NCI-H146 (cell line): Measurements from ENCODE around the gene CD96.

Experiments used
- DNase-seq: peaks from one replicate; lab custom pipeline; 2025; lab: John Stamatoyannopoulos, UW

Gene CD96

GRCh38 chr3:111566844-111567243 is 24.8 kb downstream of the CD96 start:
- DNase-seq: no peak

DNA sequence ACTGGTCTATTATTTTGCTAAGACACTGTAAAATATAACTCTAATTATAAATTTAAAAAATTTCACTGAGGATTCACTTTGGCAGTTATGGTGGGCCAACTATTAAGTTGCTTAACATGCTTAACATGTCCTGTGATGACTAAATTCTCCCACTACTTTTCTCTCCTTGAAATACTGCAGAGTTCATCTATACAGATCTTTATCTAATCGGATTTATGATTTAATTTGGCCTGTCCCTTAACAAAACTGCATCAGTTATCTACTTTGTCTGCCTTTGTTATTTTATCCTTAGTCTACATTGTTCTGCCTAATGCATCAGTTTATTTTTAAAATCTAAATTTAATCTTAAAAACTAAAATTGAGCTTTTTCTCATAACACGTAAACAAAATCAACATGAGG is 26.4 kb downstream of the CD96 start:
- no peak for DNase-seq

DNA sequence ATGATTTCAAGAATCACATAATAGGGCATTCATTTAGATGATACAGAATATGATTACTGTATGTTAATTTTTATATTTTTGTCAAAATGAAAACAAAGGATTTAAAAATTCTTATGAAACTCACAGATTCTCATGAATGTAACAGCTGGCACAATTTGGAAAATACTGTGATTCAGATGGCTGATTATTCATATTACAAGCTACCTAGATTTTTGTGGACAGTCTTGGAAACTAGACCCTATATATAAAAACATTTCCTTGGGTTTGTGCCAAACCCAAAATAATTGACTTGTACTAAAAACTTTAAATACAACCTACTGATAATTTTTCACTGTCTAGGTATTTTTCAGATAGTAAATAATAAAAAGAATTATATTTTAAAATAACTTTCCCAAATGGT is 26.9 kb downstream of the CD96 start:
- no peak for DNase-seq

GRCh38 chr3:111570404-111571030 is 28.5 kb downstream of the CD96 start:
- no peak for DNase-seq

DNA sequence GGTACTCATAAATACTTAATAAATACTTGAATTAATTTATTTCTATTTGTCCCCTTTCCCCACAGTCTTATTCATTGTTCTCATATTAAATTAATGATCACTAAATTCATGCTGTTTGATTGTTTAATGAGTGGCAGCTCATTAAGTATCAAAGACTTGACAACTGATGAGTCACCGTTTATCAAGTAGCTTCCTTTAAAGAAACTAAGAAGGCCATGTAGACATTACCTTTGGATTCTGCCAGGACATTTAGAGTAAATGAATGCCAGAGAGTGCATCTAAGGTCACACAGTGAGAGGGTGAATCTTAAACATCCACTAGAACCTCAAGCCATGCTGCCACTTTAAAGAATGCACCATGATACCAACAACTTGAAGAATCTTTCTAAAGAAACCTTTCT is 29.3 kb downstream of the CD96 start:
- DNase-seq: no peak

DNA sequence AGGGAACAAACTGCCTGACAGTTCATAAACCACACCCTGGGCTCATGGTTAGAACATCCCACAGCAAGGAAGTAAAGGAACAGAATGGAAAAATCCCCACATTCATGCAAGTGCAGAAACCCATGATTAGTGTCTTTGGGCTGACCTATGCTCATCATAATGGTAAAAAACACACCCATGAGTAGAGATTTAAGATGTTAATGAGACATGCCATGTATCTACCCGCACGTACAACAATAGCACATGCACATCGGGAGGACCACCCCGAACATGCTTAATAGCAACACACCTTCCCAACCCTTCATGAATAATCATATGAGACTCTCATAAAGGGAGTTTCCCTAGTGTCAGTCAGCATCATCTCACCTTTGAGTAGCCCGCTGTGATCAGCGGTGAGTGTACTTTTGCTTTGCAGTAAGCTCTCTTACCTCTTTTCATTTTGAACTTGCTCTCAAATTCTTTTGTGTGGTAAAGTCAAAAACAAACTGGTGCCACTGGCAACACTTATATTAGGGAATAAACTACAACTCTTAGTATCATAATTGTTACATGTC is 30.0 kb downstream of the CD96 start:
- no peak for DNase-seq

DNA sequence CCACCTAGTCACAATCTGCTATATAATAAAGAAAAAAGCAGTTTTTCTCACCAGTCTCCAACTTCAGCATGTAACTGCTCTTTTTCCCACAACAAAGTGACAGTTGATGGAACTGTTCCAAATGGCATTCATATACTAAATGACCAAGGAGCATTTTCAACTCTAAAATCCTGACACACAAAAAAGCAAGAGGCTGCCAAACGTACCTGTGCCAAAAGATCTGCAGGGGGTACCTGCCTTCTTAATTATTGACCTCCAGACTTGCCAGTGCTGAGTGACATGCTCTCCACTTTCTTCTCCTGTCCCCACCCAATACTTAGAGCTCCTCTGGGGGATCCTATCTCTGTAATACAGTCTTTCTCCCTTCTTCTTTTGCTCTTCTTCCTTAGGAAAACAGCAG is 35.1 kb downstream of the CD96 start:
- no peak for DNase-seq

GRCh38 chr3:111577798-111578685 is 36.0 kb downstream of the CD96 start:
- peak; percentile 52 for DNase-seq

DNA sequence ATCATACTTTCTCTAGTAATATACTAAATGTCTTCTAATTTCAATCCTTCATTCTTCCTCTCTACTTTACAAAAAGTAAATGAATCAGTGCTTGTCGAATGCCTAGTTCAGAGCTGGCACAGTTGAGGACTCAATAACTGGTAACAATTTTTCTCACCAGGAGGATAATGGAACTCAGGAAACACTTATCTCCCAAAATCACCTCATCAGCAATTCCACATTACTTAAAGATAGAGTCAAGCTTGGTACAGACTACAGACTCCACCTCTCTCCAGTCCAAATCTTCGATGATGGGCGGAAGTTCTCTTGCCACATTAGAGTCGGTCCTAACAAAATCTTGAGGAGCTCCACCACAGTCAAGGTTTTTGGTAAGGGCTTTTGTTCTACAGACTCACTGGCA is 36.9 kb downstream of the CD96 start:
- DNase-seq: no peak

DNA sequence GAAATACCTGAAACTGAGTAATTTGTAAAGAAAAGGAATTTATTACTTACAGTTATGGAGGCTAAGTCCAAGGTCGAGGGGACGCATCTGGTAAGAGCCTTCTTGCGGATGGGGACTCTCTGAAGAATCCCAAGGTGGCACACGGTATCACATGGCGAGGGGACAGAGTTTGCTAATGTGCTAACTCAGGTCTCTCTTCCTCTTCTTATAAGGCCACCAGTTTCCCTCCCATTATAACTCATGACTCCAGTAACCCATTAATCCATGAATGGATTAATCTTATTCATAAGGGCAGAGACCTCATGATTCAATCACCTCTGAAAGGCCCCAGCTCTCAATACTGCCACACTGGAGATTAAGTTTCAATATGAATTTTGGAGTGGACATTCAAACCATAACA is 37.5 kb downstream of the CD96 start:
- DNase-seq: no peak

- no peak for DNase-seq
Measured at GRCh38 chr3:111581403-111582119, 39.6 kb downstream of the CD96 start.

DNA sequence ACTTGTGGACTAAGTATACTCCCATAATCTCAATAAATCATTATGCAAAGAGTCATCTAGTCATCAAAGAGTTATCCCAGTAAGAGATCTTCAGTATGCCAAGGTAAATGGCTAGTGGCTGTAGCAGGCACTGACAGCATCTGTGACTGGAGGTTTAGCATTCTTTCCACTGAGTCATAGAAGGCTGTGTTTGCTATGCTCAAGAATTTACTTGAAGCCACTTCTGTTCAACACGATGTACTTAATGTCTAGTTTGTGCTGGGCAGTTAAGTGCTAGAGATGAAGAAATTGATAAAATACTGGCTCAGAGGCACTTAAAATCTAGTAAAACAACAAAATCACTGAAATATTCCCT is 40.1 kb downstream of the CD96 start:
- DNase-seq: no peak

DNA sequence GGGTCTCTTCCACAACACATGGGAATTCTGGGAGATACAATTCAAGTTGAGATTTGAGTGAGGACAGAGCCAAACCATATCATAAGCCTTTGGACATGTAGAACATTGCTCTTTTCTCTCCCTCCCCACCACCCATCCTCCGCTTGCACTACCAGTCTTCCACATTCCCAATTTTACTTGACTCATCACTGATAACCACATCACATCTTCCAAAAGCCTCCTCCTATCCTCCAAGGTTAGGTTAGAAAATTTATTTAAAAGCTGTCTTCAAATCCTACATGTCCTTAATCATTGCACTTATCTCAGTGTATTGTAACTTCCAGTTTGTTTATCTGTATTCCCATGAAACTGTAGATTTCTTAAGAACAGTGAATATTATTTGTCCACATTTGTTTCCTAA is 42.7 kb downstream of the CD96 start:
- DNase-seq: no peak

DNA sequence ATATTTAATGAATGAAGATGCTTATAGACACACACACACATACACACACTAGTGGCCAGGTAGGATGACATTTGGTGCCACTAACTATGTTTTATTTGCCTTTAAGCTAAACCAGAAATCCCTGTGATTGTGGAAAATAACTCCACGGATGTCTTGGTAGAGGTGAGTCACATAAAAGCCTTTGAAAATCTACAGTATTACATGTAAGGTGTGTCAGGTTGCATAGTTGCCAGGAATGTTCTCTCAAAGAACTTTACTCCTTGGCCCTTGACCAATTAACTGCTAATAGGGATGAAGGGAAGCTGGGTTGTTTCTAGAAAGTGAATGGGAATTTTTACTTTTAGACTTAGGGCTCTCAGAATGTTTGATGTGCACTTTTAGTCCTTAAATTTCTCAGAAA is 43.2 kb downstream of the CD96 start:
- DNase-seq: no peak

DNA sequence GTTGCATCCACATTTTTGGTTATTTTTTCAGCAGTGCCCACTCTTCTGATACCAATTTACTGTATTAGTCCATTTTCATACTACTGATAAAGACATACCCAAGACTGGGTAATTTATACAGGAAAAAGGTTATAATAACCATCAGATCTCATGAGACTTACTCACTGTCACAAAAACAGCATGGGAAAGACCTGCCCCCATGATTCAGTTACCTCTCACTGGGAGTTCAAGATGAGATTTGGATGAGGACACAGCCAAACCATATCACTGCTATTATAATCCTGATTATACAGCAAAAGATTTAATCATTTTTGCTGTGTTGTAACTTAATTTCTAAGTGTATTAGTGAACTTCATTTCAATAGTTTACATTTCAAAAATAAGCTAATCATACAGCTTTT is 46.5 kb downstream of the CD96 start:
- no peak for DNase-seq

DNA sequence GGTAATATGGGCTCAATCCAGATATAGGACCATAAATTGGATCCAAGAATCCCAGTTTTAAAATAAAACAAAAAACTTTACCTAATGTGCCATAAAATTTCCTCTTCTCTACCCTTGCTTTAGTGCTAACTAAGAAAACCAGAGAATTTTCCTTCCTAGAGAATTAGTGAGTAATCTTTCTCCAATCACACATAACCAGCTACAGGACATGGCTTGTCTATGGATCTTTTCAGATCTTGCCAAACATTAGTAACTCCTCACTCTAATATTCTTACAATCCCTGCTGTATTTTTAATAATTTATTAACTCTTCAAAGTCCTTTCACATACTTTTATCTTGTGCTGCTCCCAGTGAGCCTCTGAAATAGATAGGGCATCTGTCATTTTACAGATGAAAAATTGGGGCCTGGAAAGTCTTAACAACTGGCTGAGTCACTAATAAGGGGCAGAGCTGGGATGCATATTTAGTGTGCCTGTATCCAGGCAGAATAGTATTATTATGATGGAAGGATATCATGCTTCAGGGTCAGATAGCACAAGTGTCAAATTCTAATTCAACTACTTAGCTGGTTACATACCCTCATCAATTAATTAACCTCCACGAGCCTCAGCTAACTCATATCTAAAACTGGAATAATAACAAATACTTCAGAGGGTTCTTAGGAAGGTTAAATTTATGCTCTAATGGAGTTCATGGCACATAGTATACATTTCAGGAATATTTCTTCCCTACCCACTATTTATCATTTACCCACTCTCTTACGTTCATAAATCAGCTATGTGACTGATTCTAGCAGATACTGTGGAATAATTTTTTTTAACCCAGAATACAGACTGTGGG is 47.5 kb downstream of the CD96 start:
- DNase-seq: no peak

GRCh38 chr3:111590143-111590491 is 48.1 kb downstream of the CD96 start:
- no peak for DNase-seq

DNA sequence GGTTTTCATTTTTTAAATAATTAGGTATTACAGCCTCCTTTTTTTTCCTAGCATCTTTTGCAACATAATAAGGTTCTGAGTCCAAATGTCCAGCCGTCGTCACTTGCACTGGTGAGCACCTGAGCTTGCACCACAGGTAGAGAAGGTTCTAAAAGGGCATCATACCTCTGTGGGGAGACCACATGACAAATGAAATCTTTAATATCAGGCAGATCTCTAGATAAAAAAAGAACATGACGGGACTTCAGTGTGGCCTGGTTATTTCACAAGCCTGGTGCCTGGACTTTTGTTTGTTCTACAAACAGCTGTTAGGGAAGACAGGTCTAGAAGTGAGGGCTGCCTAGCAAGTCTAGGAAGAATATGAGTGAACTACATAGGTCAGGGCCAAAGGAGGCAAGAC is 49.6 kb downstream of the CD96 start:
- DNase-seq: no peak

- no peak for DNase-seq
Measured at GRCh38 chr3:111592143-111592542, 50.1 kb downstream of the CD96 start.

GRCh38 chr3:111592936-111593335 is 50.9 kb downstream of the CD96 start:
- DNase-seq: no peak

GRCh38 chr3:111593666-111594065 is 51.7 kb downstream of the CD96 start:
- DNase-seq: no peak

DNA sequence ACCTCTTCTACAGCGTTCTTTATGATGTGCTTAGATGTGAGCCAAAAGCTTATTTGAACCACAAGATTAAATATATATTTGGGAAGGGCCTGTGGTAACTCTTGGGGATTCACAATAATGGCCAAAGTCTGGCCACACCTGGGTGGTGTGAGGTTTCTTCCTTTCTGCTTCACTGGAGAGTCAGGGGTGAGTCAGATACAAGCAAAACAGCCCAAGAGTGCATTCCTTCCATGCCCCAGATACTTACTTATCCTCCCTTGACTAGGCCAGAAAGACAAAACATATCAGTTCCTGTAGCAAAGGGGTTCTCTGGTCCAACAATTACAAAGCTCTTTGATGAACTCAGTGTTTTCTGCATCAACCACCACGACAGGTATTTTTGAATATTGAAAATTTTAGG is 52.2 kb downstream of the CD96 start:
- no peak for DNase-seq
